ENCODE data around the gene SEC61A1.

SEC61A1 gene

DNA sequence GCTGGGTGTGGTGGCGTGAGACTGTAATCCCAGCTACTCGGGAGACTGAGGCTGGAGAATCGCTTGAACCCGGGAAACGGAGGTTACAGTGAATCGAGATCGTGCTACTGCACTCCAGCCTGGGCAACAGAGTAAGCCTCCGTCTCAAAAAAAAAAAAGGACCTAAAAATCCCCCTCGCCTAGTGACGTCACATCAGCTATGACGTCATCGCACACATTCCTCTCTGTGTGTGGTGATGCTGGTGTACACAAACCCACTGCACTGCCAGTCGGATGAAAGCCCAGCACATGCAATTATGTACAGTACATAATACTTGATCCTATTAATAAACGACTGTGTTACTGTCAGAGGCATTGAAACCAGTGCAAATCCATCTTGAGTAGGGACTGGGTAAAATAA is 40.2 kb upstream of the SEC61A1 start:
- no peak overlapping the region for H3K4me2 ChIP-seq (ENCODE audit: low read depth, low read length, poor library complexity, severe bottlenecking)
- H3K4me3 ChIP-seq (ENCODE audit: low read length, poor library complexity, severe bottlenecking) = no peak overlapping the region
- H3K9me2 ChIP-seq (replicated peaks; ENCODE audit: low read depth, low read length) = no peaks in the 10 kb centered on the region
- no peak for TF ChIP-seq EZH2phosphoT487 (IDR thresholded peaks at IDR 0.05; ENCODE audit: borderline replicate concordance)
- TF ChIP-seq, protein P1, sequence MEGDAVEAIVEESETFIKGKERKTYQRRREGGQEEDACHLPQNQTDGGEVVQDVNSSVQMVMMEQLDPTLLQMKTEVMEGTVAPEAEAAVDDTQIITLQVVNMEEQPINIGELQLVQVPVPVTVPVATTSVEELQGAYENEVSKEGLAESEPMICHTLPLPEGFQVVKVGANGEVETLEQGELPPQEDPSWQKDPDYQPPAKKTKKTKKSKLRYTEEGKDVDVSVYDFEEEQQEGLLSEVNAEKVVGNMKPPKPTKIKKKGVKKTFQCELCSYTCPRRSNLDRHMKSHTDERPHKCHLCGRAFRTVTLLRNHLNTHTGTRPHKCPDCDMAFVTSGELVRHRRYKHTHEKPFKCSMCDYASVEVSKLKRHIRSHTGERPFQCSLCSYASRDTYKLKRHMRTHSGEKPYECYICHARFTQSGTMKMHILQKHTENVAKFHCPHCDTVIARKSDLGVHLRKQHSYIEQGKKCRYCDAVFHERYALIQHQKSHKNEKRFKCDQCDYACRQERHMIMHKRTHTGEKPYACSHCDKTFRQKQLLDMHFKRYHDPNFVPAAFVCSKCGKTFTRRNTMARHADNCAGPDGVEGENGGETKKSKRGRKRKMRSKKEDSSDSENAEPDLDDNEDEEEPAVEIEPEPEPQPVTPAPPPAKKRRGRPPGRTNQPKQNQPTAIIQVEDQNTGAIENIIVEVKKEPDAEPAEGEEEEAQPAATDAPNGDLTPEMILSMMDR (conservative IDR thresholded peaks at IDR 0.05; ENCODE audit: low read length) = no peak
- H3K27me3 ChIP-seq (ENCODE audit: insufficient read depth, low read length, poor library complexity, severe bottlenecking) = no peaks in the 10 kb centered on the region
- no peak overlapping the region; the same call in 1 of the 2 replicates for H2AFZ ChIP-seq (ENCODE audit: low read length)
- no peaks in the 10 kb centered on the region for H3K36me3 ChIP-seq (ENCODE audit: insufficient read depth, low read length)
- H3K9me3 ChIP-seq (ENCODE audit: insufficient read depth, low read depth, low read length) = no peaks in the 10 kb centered on the region; the same call in 1 of the 2 replicates
- H3K79me2 ChIP-seq (ENCODE audit: insufficient read depth, low read length) = no peaks in the 10 kb centered on the region
- no peaks in the 10 kb centered on the region for H3F3A ChIP-seq (ENCODE audit: low read depth)
- H4K20me1 ChIP-seq (ENCODE audit: insufficient read depth, low read length, poor library complexity, severe bottlenecking) = no peaks in the 10 kb centered on the region
- no peak overlapping the region for H3K9ac ChIP-seq (ENCODE audit: low read depth, low read length, poor library complexity, severe bottlenecking)
- H3K4me1 ChIP-seq (ENCODE audit: insufficient read depth, low read length, poor library complexity, severe bottlenecking) = no peaks in the 10 kb centered on the region

DNA sequence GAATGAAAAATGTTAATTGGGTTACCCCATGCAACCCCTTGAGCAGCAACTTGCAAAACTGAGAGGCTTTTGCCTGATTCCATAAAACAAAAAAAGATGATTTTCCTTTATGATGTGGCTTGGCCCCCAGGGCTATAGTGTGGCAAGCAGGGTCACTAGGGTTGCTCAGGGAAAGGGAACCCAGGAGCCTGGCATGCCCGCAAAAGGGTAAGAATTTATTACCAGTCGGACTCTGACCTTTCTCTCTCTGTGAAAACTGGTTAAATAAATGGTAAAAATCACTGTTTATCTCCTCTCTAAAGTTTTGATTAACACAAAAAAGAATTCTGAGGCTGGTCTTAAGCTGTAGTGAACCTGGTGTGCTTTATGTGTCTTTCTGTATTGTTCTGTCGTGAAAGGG is 37.7 kb upstream of the SEC61A1 start:
- H4K20me1 ChIP-seq (ENCODE audit: insufficient read depth, low read length, poor library complexity, severe bottlenecking) = no peaks in the 10 kb centered on the region
- H3K79me2 ChIP-seq (ENCODE audit: insufficient read depth, low read length) = no peaks in the 10 kb centered on the region
- no peaks in the 10 kb centered on the region; the same call in 1 of the 2 replicates for H3K9me3 ChIP-seq (ENCODE audit: insufficient read depth, low read depth, low read length)
- H3K36me3 ChIP-seq (ENCODE audit: insufficient read depth, low read length) = no peaks in the 10 kb centered on the region
- no peak overlapping the region for H3K4me3 ChIP-seq (ENCODE audit: low read length, poor library complexity, severe bottlenecking)
- H3K4me1 ChIP-seq (ENCODE audit: insufficient read depth, low read length, poor library complexity, severe bottlenecking) = no peaks in the 10 kb centered on the region
- no peaks in the 10 kb centered on the region for H3F3A ChIP-seq (ENCODE audit: low read depth)
- H3K9me2 ChIP-seq (replicated peaks; ENCODE audit: low read depth, low read length) = no peaks in the 10 kb centered on the region
- TF ChIP-seq, protein P1 (conservative IDR thresholded peaks at IDR 0.05; ENCODE audit: low read length) = no peak
- no peak for TF ChIP-seq EZH2phosphoT487 (IDR thresholded peaks at IDR 0.05; ENCODE audit: borderline replicate concordance)
- no peak overlapping the region for H2AFZ ChIP-seq (ENCODE audit: low read length)
- no peak overlapping the region for H3K4me2 ChIP-seq (ENCODE audit: low read depth, low read length, poor library complexity, severe bottlenecking)
- no peak overlapping the region for H3K9ac ChIP-seq (ENCODE audit: low read depth, low read length, poor library complexity, severe bottlenecking)
- H3K27me3 ChIP-seq (ENCODE audit: insufficient read depth, low read length, poor library complexity, severe bottlenecking) = no peaks in the 10 kb centered on the region

DNA sequence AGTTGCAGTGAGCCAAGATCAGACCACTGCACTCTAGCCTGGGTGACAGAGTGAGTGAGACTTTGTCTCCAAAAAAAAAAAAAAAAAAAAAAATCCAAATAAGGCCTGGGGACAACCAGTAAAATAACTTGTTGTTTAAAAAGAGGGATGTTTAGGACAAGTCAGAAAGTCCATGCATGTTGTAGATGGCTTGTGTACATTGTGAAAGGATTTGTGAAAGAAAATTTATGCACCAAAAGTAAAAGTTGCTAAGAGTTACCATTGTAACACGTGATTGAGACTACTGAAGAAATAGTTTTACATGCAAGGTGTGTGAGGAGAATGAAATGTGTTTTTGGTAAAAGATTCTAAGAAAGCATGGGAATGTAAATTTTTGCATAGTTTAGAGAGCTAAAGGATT is 35.7 kb upstream of the SEC61A1 start:
- Histone ChIP-seq H3F3A (ENCODE audit: low read depth) (no peaks in the 10 kb centered on the region), H3K9ac (ENCODE audit: low read depth, low read length, poor library complexity, severe bottlenecking) (no peak overlapping the region), H3K79me2 (ENCODE audit: insufficient read depth, low read length) (no peaks in the 10 kb centered on the region), H3K36me3 (ENCODE audit: insufficient read depth, low read length) (no peaks in the 10 kb centered on the region), H3K27me3 (ENCODE audit: insufficient read depth, low read length, poor library complexity, severe bottlenecking) (no peaks in the 10 kb centered on the region), H2AFZ (ENCODE audit: low read length) (no peak overlapping the region), H3K4me1 (ENCODE audit: insufficient read depth, low read length, poor library complexity, severe bottlenecking) (no peaks in the 10 kb centered on the region), H4K20me1 (ENCODE audit: insufficient read depth, low read length, poor library complexity, severe bottlenecking) (no peaks in the 10 kb centered on the region), H3K4me3 (ENCODE audit: low read length, poor library complexity, severe bottlenecking) (no peak overlapping the region), H3K4me2 (ENCODE audit: low read depth, low read length, poor library complexity, severe bottlenecking) (no peak overlapping the region), H3K9me3 (ENCODE audit: insufficient read depth, low read depth, low read length) (no peaks in the 10 kb centered on the region; the same call in 1 of the 2 replicates), H3K9me2 (replicated peaks; ENCODE audit: low read depth, low read length) (no peaks in the 10 kb centered on the region)
- TF ChIP-seq EZH2phosphoT487 (IDR thresholded peaks at IDR 0.05; ENCODE audit: borderline replicate concordance) = no peak
- TF ChIP-seq, protein P1 (conservative IDR thresholded peaks at IDR 0.05; ENCODE audit: low read length) = no peak

All from Loucy (cell line).